Mesenchymal stem cell (in vitro differentiated cells and primary cell): ENCODE results near the gene HSD17B7.

ENCODE experiments used
- DNase-seq: peaks from one replicate; pipeline ENCODE4 v3.0.0-alpha.2; 2013
- H2AFZ ChIP-seq: one replicate; pipeline ENCODE4 v1.6.1; 2013; ENCODE audit warnings: low read depth, mild to moderate bottlenecking, control low read depth, inconsistent platforms, low read length, moderate library complexity
- H2AK5ac ChIP-seq: 2 replicates; pipeline ENCODE4 v1.6.1; 2013; ENCODE audit warnings: low read length, moderate library complexity, mild to moderate bottlenecking, inconsistent platforms; ENCODE audit not compliant: severe bottlenecking
- H2BK120ac ChIP-seq: one replicate; pipeline ENCODE4 v1.6.1; 2013; ENCODE audit warnings: low read depth, mild to moderate bottlenecking, inconsistent platforms, low read length, moderate library complexity
- H2BK12ac ChIP-seq, 2 experiments: one replicate each; pipeline ENCODE4 v1.6.1; 2013; ENCODE audit warnings: inconsistent platforms in 2 of 2, low read length in 2 of 2, mild to moderate bottlenecking in 2 of 2, moderate library complexity in 2 of 2, control low read depth in 1 of 2
- H2BK15ac ChIP-seq: one replicate; pipeline ENCODE4 v1.6.1; 2013; ENCODE audit warnings: mild to moderate bottlenecking, low read depth, inconsistent platforms; ENCODE audit not compliant: poor library complexity, severe bottlenecking
- H2BK5ac ChIP-seq: 2 replicates; pipeline ENCODE4 v1.6.1; 2013; ENCODE audit warnings: low read depth, mild to moderate bottlenecking, low read length, control low read depth, inconsistent platforms; ENCODE audit not compliant: poor library complexity, severe bottlenecking
- H3K14ac ChIP-seq, 2 experiments: one replicate each; pipeline ENCODE4 v1.6.1; 2013; ENCODE audit warnings: inconsistent platforms in 2 of 2, low read length in 2 of 2, control low read depth in 1 of 2, mild to moderate bottlenecking in 1 of 2, moderate library complexity in 1 of 2
- H3K18ac ChIP-seq, 2 experiments: one replicate each; pipeline ENCODE4 v1.6.1; 2013; ENCODE audit warnings: inconsistent platforms in 2 of 2, low read length in 2 of 2, control low read depth in 1 of 2, low read depth in 1 of 2, mild to moderate bottlenecking in 1 of 2
- H3K23ac ChIP-seq, 2 experiments: one replicate each; pipeline ENCODE4 v1.6.1; 2013; ENCODE audit warnings: inconsistent platforms in 2 of 2, low read length in 2 of 2, mild to moderate bottlenecking in 2 of 2, moderate library complexity in 2 of 2, control low read depth in 1 of 2
- H3K27ac ChIP-seq: 2 replicates; pipeline ENCODE4 v1.5.1; 2013; ENCODE audit warnings: mild to moderate bottlenecking, moderate library complexity, low read length, control low read depth, inconsistent platforms; ENCODE audit not compliant: poor library complexity, severe bottlenecking
- H3K27me3 ChIP-seq, 2 experiments: 2 replicates each; pipeline versions ENCODE4 v1.6.1 to v1.7.0; 2013; ENCODE audit warnings: low read length in 2 of 2, mild to moderate bottlenecking in 2 of 2, moderate library complexity in 2 of 2, control low read depth in 1 of 2, inconsistent platforms in 1 of 2; ENCODE audit not compliant: control insufficient read depth in 1 of 2, insufficient read depth in 1 of 2
- H3K36me3 ChIP-seq, 2 experiments: 2 replicates each; pipeline versions ENCODE4 v1.6.1 to v1.7.0; 2013; ENCODE audit warnings: low read length in 2 of 2, control low read depth in 1 of 2, inconsistent platforms in 1 of 2, low read depth in 1 of 2, mild to moderate bottlenecking in 1 of 2; ENCODE audit not compliant: insufficient read depth in 2 of 2, control insufficient read depth in 1 of 2
- H3K4ac ChIP-seq, 2 experiments: one replicate each; pipeline ENCODE4 v1.6.1; 2013; ENCODE audit warnings: inconsistent platforms in 2 of 2, low read length in 2 of 2, mild to moderate bottlenecking in 2 of 2, moderate library complexity in 2 of 2, control low read depth in 1 of 2, low read depth in 1 of 2
- H3K4me1 ChIP-seq: 2 replicates; pipeline ENCODE4 v1.6.1; 2013; ENCODE audit warnings: low read depth, low read length, control low read depth; ENCODE audit not compliant: control insufficient read depth, insufficient read depth
- H3K4me2 ChIP-seq: 2 replicates; pipeline ENCODE4 v1.6.1; 2013; ENCODE audit warnings: low read length, mild to moderate bottlenecking, inconsistent platforms; ENCODE audit not compliant: poor library complexity, severe bottlenecking
- H3K4me3 ChIP-seq, 2 experiments: 2 replicates each; pipeline versions ENCODE4 v1.5.1 to v1.7.0; 2013; ENCODE audit warnings: low read length in 2 of 2, mild to moderate bottlenecking in 2 of 2, control low read depth in 1 of 2, low read depth in 1 of 2; ENCODE audit not compliant: insufficient read depth in 1 of 2
- H3K79me1 ChIP-seq: replicated peaks from 2 replicates; pipeline ENCODE4 v1.6.1; 2013; ENCODE audit warnings: mild to moderate bottlenecking, control low read depth, low read length, inconsistent platforms; ENCODE audit not compliant: poor library complexity, severe bottlenecking
- H3K9ac ChIP-seq: 2 replicates; pipeline ENCODE4 v1.7.0; 2013; ENCODE audit warnings: mild to moderate bottlenecking, low read length, moderate library complexity
- H3K9me3 ChIP-seq: 2 replicates; pipeline ENCODE4 v1.7.0; 2013; ENCODE audit warnings: mild to moderate bottlenecking, low read length; ENCODE audit not compliant: control insufficient read depth
- H4K8ac ChIP-seq: one replicate; pipeline ENCODE4 v1.6.1; 2013; ENCODE audit warnings: inconsistent platforms, mild to moderate bottlenecking, low read length, moderate library complexity
- H4K91ac ChIP-seq: one replicate; pipeline ENCODE4 v1.6.1; 2013; ENCODE audit warnings: mild to moderate bottlenecking, low read length, inconsistent platforms
- WGBS: methylation state at CpG from one replicate; pipeline ENCODE4 v1.1.7; 2013; ENCODE audit warnings: mixed read lengths; 5-methylcytosine and 5-hydroxymethylcytosine counted together

Gene HSD17B7

GRCh38 chr1:162822391-162823200 lies 32.1 kb downstream of the HSD17B7 start:
- peak; percentile 22 for DNase-seq
- H2BK5ac ChIP-seq = no peak overlapping the region
- H2AFZ ChIP-seq = peak overlapping the region; percentile 84
- H2AK5ac ChIP-seq = no peak overlapping the region
- peak overlapping the region; percentile 64 for H3K9ac ChIP-seq
- no peak overlapping the region for H2BK120ac ChIP-seq
- H3K9me3 ChIP-seq = no peaks in the 10 kb centered on the region
- H2BK15ac ChIP-seq = no peak overlapping the region
- H3K27me3 ChIP-seq = no peaks in the 10 kb centered on the region
- 8% methylated on average over 40 of the region's 44 CpGs for WGBS
- H3K23ac ChIP-seq = no peak overlapping the region
- H3K4me2 ChIP-seq = peak overlapping the region; percentile 100
- H4K8ac ChIP-seq = peak overlapping the region; percentile 63
- H3K79me1 ChIP-seq = no peaks in the 10 kb centered on the region
- peak overlapping the region; percentile 58 to 83 for H3K4me3 ChIP-seq
- no peaks in the 10 kb centered on the region for H3K36me3 ChIP-seq
- no peak overlapping the region for H3K27ac ChIP-seq
- peak overlapping the region; percentile 34 for H4K91ac ChIP-seq
- H3K18ac ChIP-seq = peak overlapping the region in 1 of 2 experiments; percentile 33
- peaks cover 7% of the 10 kb centered on the region for H3K4me1 ChIP-seq
- no peak overlapping the region for H3K4ac ChIP-seq
- peak overlapping the region in 1 of 2 experiments; percentile 37 for H2BK12ac ChIP-seq
- H3K14ac ChIP-seq = no peak overlapping the region

GRCh38 chr1:162823231-162823630 lies 32.7 kb downstream of the HSD17B7 start:
- Histone ChIP-seq H3K27ac (no peak overlapping the region), H2BK120ac (no peak overlapping the region), H3K79me1 (no peaks in the 10 kb centered on the region), H3K9me3 (no peaks in the 10 kb centered on the region), H3K4ac (no peak overlapping the region), H2BK12ac (no peak overlapping the region), H3K14ac (no peak overlapping the region), H3K9ac (no peak overlapping the region), H4K8ac (no peak overlapping the region), H3K27me3 (no peaks in the 10 kb centered on the region), H3K4me2 (no peak overlapping the region), H4K91ac (no peak overlapping the region), H2AK5ac (no peak overlapping the region), H2BK15ac (no peak overlapping the region), H3K36me3 (no peaks in the 10 kb centered on the region), H2AFZ (no peak overlapping the region), H3K4me1 (peaks cover 7% of the 10 kb centered on the region), H3K23ac (no peak overlapping the region), H3K18ac (no peak overlapping the region), H2BK5ac (no peak overlapping the region), H3K4me3 (no peak overlapping the region)
- no peak for DNase-seq
- WGBS = no CpG with 5 or more reads among the region's 3 CpGs

GRCh38 chr1:162823771-162824525 lies 33.4 kb downstream of the HSD17B7 start:
- Histone ChIP-seq H2BK120ac (no peak overlapping the region), H3K36me3 (no peaks in the 10 kb centered on the region), H4K8ac (no peak overlapping the region), H3K4me2 (no peak overlapping the region), H2BK15ac (no peak overlapping the region), H3K18ac (no peak overlapping the region), H3K4ac (no peak overlapping the region), H2AK5ac (no peak overlapping the region), H3K4me3 (no peak overlapping the region), H3K14ac (no peak overlapping the region), H3K9me3 (no peaks in the 10 kb centered on the region), H3K27me3 (no peaks in the 10 kb centered on the region), H3K23ac (no peak overlapping the region), H4K91ac (no peak overlapping the region), H2BK5ac (no peak overlapping the region), H2BK12ac (no peak overlapping the region), H3K4me1 (peaks cover 7% of the 10 kb centered on the region), H3K9ac (no peak overlapping the region), H3K27ac (no peak overlapping the region), H3K79me1 (no peaks in the 10 kb centered on the region), H2AFZ (no peak overlapping the region)
- WGBS = 82% methylated on average over 2 of the region's 2 CpGs
- DNase-seq = no peak

GRCh38 chr1:162829268-162829667 lies 38.8 kb downstream of the HSD17B7 start:
- Histone ChIP-seq H4K91ac (no peak overlapping the region), H3K4me2 (no peak overlapping the region), H3K23ac (no peak overlapping the region), H3K14ac (no peak overlapping the region), H3K4me3 (no peak overlapping the region), H3K4me1 (no peaks in the 10 kb centered on the region), H2AK5ac (no peak overlapping the region), H4K8ac (no peak overlapping the region), H3K79me1 (no peaks in the 10 kb centered on the region), H3K9ac (no peak overlapping the region), H2BK5ac (no peak overlapping the region), H3K27me3 (no peaks in the 10 kb centered on the region), H2BK120ac (no peak overlapping the region), H3K18ac (no peak overlapping the region), H3K9me3 (no peaks in the 10 kb centered on the region), H2BK12ac (no peak overlapping the region), H2BK15ac (no peak overlapping the region), H2AFZ (no peak overlapping the region), H3K27ac (no peak overlapping the region), H3K4ac (no peak overlapping the region), H3K36me3 (no peaks in the 10 kb centered on the region)
- no peak for DNase-seq
- 75% methylated on average over 1 of the region's 1 CpG for WGBS
